ENCODE measurements around the gene STH.

Gene STH

GRCh38 chr17:46037722-46038255 lies 38.7 kb downstream of the STH start:
- no peak for TF ChIP-seq CTCF (IDR thresholded peaks at IDR 0.05; ENCODE audit: low read depth, low read length)
- no peak for DNase-seq
- Histone ChIP-seq H3K27me3 (no peaks in the 10 kb centered on the region), H3K4me1 (no peaks in the 10 kb centered on the region; the same call in 1 of the 2 replicates), H3K36me3 (peaks cover 90% of the 10 kb centered on the region), H3K9me3 (no peaks in the 10 kb centered on the region), H3K4me3 (ENCODE audit: low read depth, low read length) (no peak overlapping the region)

- Histone ChIP-seq H3K27me3 (no peaks in the 10 kb centered on the region), H3K4me1 (no peaks in the 10 kb centered on the region; the same call in 1 of the 2 replicates), H3K9me3 (no peaks in the 10 kb centered on the region), H3K4me3 (ENCODE audit: low read depth, low read length) (no peak overlapping the region), H3K36me3 (peaks cover 90% of the 10 kb centered on the region)
- DNase-seq, result no peak
- TF ChIP-seq CTCF (IDR thresholded peaks at IDR 0.05; ENCODE audit: low read depth, low read length), result no peak
Observed at GRCh38 chr17:46038414-46038813, 39.4 kb downstream of the STH start.

- Histone ChIP-seq H3K4me3 (ENCODE audit: low read depth, low read length) (no peak overlapping the region), H3K27me3 (no peaks in the 10 kb centered on the region), H3K4me1 (no peaks in the 10 kb centered on the region; the same call in 1 of the 2 replicates), H3K36me3 (peaks cover 90% of the 10 kb centered on the region), H3K9me3 (no peaks in the 10 kb centered on the region)
- no peak for TF ChIP-seq CTCF (IDR thresholded peaks at IDR 0.05; ENCODE audit: low read depth, low read length)
- DNase-seq, result no peak
Observed at GRCh38 chr17:46038937-46039336, 39.9 kb downstream of the STH start.

DNA sequence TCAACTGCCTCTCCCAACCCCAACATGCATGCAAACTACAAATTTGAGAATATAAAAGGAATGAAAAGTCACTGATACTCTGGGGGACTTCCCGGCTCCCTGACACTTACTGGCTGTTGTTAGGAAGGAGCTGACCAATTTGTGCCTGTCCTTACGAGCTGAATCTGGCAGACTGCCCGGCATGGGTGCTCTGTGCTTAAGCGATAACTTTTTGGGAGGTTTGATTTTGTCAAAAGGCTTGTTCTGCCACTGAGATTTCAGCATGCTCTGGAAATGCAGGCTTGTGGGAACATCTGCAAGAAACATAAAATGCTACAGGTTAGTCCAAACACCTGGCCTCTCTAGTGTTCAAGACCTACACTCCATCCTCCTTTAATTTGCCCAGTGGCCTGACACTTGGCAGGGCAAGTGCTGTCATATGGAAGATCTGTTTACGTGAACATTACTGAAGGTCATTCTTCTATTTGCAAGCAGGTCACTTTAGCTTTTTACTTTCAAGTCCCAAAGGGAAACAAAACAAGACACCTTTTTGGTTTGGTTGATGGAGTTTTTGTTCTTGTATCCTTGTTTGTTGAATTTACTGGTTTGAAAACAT lies 40.6 kb downstream of the STH start:
- H3K27me3 ChIP-seq, result no peaks in the 10 kb centered on the region

GRCh38 chr17:46042246-46042645 lies 43.2 kb downstream of the STH start:
- no peak overlapping the region for H3K4me3 ChIP-seq (ENCODE audit: low read depth, low read length)
- DNase-seq, result no peak
- H3K9me3 ChIP-seq, result no peaks in the 10 kb centered on the region
- peaks cover 69% of the 10 kb centered on the region for H3K36me3 ChIP-seq
- no peak for TF ChIP-seq CTCF (IDR thresholded peaks at IDR 0.05; ENCODE audit: low read depth, low read length)
- no peaks in the 10 kb centered on the region for H3K27me3 ChIP-seq
- no peaks in the 10 kb centered on the region for H3K4me1 ChIP-seq

More for the DNA sequence above, 40.6 kb downstream of the STH start:
- Histone ChIP-seq H3K9me3 (no peaks in the 10 kb centered on the region), H3K4me3 (ENCODE audit: low read depth, low read length) (no peak overlapping the region), H3K36me3 (peaks cover 86% of the 10 kb centered on the region), H3K4me1 (no peaks in the 10 kb centered on the region; the same call in 1 of the 2 replicates)
- no peak for TF ChIP-seq CTCF (IDR thresholded peaks at IDR 0.05; ENCODE audit: low read depth, low read length)
- no peak for DNase-seq

DNA sequence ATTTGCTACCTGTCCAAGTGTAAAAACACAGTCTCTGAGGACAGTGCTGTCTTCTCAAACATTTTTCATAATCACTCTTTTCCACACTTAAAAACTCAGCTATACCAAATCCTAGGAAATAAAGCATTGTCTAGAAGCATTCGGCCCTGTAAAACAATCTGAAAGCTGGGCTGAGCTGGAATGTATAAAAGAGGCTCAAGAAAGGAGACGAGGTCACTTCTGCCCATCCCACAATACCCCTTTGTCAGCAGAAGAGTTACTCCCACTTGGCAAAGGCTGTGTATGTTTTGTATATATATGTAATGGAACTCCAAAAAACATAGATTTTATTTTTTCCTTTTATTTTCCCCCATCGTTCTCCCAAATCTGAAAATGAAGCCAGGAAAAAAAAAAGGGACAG lies 43.9 kb downstream of the STH start:
- DNase-seq, result no peak
- Histone ChIP-seq H3K27me3 (no peaks in the 10 kb centered on the region), H3K4me1 (no peaks in the 10 kb centered on the region), H3K4me3 (ENCODE audit: low read depth, low read length) (no peak overlapping the region), H3K9me3 (no peaks in the 10 kb centered on the region), H3K36me3 (peaks cover 67% of the 10 kb centered on the region)
- no peak for TF ChIP-seq CTCF (IDR thresholded peaks at IDR 0.05; ENCODE audit: low read depth, low read length)

Measured in BE2C (cell line).